Amniotic epithelial cell (primary cell): ENCODE data around the gene FAM219A.

Experiments
- DNase-seq: peaks from one replicate; pipeline ENCODE4 v3.0.0-alpha.2; 2010; ENCODE audit warnings: low read depth

The FAM219A gene, protein sequence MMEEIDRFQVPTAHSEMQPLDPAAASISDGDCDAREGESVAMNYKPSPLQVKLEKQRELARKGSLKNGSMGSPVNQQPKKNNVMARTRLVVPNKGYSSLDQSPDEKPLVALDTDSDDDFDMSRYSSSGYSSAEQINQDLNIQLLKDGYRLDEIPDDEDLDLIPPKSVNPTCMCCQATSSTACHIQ

DNA sequence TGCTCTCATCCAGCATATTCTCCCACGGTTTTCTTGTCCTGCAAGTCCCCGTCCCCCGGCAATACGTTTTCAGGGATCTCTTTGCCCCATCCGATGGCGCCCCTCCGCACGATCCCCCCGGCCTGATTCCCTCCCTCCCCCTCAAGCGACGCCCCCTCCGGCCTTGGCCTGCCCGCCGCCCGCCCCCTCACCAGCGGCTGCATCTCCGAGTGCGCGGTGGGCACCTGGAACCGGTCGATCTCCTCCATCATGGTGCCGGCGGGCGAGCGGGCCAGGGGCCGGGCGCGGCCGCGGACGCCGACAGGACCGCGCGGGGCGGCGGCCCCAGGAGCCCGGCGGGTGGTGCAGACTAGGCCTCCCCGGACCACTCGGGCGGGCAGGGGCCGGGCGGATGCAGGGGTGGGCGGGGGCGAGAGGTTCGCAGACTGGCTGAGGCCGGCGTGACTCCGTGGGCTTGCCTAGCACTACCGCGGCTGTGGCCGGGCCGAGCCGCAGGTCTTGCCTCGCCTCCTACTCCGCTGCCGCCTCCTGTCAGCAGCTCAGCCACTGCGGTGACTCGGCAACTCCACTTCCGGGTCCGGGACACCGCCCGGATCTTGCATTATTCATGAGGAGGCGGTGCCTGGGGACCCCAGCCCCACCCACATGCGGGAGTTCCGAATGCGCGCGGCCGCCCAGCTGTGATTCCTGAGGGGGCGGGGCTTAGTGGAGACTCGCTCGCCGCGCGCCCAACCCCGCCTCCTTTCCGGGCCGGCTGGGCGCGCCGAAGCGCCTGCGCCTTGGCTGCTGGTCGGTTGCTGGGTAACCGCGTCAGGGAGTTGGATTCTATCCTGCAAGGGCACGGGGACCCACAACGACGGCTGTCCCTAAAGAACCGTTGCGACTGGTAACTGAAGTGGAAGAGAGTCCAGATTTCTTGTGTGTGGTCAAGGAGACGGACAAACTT is at the start of gene FAM219A, which contains the start of gene DNAI1:
Gene FAM219A, minus strand, starts transcription at position 558 of the 946 bp plus-strand sequence. Its CDS starts 307 bp downstream, at position 251.
Gene DNAI1, plus strand, starts transcription at position 793 of the 946 bp plus-strand sequence. CDS start 201 bp downstream, outside the sequence.
- peak; percentile 97 for DNase-seq

DNA sequence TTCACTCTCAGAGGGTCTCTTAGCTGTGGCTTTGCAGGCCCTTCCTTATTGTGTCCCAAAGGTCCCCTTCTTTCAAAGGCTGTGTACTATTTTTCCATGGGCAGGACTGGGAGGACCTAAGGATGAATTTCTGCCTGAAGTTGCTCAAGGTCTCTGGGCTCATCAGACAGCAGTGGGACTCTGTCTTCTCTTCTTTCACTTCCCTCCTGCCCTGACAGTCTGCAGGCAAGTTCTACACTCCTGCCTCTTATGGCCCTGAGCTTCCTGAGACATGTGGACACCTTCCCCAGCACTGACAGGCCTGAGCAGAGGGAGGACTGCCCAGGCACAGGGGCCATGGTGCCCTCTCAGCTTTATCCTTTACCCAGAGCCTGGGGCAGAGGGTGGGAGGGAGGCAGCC is 49.6 kb upstream of the FAM219A start:
- no peak for DNase-seq

DNA sequence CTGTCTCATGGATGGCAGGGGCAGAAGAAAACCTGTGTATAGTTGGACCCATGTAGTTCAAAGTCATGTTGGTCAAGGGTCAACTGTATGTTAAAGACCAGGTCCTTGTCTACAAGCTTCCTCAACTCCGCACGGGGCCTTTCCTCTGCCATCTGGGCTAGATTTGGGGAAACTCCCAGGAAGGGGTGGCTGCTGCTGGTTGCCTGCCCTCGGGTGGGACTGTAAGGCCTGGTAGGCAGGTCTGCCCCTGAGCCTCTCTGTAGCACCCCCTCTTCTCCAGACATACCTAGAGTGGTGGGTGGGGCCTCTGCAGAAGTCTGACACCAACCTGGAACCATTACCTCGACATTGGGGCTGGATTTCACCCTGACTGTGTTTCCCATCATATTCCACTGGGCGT is 49.2 kb upstream of the FAM219A start:
- DNase-seq, result no peak

DNA sequence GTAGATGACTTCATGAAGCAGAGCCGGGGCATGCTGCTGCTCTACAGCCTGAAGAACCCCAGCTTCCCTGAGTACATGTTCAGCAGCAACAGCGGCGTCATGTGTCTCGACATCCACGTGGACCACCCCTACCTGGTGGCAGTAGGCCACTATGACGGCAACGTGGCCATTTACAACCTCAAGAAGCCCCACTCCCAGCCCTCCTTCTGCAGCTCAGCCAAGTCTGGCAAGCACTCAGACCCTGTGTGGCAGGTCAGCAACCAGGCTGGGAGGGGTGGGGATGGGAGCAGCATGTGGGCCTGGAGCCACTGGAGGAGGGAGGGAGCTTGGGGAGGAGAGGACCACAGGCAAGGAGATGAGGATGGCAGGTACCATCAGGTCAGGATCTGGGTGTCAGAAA is 48.3 kb upstream of the FAM219A start:
- no peak for DNase-seq

DNA sequence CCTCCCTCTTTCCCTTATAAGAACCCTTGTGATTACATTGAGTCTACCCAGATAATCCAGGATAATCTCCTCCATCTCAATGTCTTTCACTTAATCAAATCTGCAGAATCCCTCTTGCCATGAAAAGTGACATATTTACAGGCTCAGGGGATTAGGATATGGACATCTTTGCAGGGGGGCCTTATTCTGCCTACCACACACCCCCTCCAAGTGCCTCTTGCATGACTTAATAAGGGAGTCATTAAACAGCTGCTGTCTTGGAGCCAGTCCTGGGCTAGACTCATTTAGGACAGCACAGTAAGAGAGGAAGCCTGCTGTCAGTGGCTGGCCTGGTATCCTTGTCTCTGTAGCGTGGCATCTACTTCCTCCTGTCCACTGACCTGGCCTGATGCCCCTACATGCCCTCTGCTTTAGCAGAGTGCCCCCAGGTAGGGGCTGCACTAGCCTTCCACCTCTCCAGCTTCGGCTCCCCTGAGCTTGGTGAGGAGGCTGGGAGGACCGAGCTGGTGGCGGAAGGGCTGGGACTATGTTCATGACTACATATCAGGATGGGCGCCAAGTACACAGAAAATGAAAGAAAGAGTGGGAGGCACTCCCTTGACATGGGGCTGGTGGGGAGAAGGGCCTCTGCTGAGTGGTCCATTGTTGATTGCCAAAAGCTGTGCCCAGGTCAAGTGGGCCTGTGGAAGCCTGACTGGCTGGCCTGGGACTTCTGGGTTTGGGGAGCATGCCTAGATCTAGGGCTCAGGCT is 47.2 kb upstream of the FAM219A start:
- DNase-seq, result no peak

DNA sequence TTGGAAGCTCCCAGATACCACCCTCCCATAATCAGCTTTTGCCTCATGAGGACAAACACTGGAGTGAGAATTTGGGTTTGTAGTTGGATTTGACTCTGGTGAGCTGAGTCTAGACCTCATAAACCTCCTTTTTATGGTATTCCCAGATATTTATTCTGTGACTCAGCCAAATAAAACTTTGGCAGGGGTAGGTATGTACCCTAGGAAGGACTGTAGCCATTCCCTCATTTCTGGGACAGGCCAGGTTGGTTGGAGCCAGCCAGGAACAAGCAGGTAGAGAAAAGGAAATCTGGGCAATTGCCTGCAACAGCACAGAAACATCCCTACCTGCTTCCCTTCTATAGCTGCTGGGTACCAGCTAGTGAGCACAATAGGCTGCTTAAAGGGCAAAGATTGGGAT is 45.0 kb upstream of the FAM219A start:
- DNase-seq, result no peak

DNA sequence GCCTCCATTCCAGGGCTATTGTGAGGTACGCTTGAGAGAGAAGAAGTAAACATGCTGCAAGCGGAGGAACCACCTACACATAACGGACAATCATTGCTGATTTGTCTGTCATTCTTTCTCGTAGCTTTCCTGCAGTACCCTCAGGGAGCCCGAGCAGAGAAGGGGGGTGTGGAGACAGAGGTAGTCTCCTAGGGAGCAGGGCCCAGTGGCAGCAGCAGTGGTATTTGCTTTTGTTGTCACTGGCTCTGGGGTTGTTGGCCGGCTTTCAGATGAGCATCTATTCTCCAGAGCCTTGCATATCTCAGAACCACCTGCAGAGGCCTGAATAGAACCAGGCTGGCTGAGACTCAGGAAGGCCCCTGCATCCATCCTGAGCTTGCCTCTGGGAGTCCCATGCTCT is 44.5 kb upstream of the FAM219A start:
- no peak for DNase-seq

DNA sequence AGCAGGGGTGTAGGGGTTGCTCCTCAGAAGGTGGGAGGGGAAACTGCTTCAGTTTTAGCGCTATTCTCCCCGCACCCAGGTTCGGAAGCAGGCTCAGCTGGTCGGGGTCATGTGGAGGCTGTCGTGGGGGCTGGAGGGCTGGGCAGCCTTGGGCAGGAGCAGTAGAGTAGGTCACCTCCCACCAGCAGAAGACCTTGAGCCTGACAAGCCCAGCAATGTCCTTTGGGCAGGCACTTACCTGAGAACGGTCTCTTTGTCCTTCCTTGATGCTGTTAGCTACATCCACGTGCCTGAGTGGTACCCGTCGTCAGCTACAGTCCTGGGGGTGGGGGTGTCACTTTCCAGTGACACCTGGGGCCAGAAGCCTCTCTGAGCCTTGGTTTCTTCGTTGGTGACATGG is 44.1 kb upstream of the FAM219A start:
- DNase-seq, result no peak

DNA sequence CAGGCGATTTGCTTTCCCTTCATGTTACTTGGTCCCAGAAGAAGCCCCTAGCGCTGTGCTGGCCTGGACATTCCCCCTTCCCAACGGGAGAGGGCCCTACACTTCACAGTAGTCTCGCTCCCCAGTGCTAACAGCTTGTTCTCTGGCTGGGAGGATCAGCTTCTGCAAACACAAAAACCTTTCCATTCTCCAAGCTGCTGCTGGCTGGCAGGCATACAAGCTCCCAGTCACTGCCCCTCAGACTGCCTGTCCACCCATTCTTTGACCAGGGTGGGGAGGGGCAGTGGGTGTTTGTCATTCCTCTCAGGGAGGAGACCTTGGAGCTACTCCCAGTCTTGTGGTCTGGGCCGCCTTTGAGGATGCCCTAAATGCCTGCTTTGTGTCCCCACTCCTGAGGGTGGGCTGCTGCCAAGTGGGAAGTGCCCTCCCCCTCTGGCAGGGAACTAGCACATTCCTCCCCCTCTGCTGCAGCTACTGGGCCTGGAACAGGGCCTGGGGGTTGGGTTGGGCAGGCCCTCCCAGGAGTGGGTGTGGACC is 43.6 kb upstream of the FAM219A start:
- no peak for DNase-seq

DNA sequence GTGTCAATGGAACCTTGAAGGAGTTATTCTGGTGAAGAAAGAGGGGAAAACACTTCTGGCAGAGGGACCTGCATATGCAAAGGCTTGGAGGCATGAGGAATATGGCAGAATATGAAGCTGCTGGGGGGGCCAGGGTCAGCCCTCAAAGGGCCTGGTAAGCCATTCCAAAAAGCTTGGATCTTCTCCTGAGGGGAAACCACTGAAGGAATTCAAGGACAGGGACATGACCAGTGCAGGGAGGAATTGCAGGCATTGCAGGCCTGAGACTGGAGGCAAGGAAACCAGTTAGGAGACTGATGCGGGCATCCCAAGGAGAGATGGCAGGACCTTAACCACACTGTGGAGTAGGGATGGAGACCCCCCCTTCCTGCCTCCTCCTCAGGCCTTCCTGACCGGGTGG is 43.0 kb upstream of the FAM219A start:
- no peak for DNase-seq

DNA sequence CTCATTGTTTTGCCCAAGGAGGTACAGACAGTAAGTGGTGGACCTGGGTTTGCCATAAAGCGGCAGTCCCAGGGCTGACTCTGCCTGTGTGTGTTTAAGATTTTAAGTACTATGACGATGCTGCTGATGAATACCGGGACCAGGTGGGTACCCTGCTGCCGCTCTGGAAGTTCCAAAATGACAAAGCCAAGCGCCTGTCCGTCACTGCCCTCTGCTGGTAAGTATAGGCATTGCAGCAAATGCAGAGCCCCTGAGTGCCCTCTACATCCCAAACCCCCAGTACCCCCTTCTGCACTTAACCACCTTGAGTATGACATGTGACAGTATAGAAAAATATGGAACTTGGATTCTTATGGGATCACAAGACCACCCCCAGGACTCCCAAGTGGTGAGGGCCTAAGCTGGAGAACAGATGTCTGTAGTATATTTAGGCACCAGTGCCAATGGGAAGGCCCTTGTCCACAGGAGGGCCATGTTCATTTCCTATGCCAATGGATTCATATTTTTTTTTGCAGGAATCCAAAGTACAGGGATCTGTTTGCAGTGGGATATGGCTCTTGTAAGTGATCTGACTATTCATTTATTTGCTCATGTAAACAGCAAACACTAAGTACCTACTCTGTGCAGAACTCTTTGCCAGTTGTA is 42.4 kb upstream of the FAM219A start:
- DNase-seq, result no peak

DNA sequence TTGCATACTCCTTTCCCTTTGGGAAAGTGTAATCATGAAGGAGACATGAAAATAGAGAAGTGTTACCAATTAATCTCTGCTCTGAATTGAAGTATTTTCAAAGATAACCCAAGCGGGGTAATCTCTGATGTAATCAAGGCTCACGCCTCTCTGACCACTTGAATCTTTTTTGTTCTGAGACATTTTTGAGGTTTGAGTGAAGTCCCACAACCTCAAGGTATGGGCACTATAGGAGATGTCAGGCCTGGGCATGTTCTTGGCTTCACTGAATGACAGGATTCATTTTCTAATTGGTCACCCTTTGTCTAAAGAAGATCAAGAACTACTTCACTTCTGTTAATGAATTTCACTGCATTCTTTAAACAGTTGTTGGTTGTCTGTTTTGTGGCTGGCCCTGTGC is 40.7 kb upstream of the FAM219A start:
- DNase-seq, result no peak

DNA sequence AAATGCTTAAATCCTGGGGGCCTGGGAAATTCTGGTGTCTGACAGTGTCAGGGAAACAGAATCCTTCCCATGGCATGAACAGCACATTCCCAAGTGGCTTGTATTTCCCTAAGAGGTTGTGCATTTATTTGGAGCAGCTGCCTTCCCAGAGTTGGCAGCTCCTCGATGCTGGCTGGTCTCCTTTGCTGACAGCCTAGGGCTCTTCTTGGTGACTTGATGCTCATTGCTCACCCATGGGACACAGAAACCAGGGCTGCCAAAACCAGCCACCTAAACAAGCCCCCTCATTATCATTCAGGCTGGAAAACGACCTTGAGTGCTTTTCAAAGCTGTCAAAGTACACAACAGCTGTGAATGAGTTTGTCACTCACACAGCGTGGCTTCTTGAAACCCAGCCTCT is 40.2 kb upstream of the FAM219A start:
- no peak for DNase-seq

DNA sequence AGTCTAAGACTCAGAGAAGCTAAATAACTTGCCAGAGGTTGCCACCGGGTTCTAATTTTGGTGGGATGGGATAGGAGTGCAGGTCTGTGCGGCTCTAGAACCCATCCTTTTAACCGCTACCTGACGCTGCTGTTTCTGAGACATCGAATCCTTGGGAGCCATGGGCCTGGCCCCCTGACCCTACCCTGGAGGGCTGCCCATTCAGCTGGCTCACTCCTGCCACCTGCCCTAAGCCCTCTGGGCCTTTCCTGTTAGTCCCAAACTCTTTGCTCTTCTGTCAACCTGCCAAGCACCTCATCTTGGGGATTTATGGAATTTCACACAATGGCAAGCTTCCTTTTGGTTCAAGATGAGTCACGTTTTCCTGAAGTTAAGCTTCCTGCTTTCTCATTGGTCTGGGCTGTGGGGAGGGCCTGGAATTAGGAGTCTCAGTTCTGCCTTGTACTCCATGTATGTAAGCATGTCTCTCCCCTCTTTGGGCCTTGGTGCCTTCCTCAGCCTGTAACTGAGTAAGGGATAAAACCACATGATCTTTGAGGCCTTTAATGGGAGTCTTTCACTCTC is 37.9 kb upstream of the FAM219A start:
- DNase-seq, result no peak

DNA sequence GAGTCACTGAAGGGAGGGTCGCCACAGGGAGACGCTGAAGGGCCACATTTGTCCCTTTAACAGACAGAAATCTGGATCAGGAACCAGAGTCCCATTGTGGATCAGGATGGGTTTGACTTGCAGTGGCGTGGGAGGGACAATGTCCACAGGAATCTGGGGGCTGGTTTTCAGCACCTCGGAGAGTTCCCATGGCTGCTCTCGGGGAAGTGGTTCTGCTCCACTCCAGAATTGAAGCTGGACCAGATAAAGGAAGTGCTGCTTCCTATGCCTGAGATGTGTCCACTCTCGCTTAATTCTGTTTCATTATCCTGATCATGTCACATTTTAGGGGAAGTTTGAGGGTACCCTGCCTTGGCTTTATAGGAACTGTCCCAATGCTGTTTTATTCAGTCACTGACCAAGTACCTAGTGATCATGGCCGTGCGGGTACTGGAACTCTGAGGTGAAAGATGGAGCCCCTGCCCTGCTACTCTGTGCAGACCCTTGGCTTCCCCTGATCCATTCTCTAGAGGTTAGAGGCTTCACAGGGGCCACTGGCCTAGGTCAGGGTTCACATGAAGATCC is 35.7 kb upstream of the FAM219A start:
- DNase-seq, result peak; percentile 57

DNA sequence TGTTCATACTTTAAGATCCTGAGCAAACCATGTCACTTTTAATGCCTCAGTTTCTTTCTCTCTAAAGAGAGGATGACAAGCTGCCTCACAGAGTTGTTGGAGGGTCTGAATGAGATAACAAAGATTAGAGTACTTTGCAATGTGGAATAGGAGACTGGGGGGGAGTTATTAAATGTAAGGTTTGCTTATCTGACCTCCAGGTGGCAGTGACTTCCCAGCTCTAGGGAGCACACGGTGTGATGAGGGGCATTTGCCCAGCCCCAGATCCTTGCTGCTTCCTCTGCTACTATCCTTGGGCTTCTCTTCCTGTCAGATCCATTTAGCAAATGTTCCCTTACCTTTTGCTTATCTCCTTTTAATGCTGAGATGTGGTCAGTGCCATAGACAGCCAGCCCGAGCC is 33.7 kb upstream of the FAM219A start:
- DNase-seq, result no peak

DNA sequence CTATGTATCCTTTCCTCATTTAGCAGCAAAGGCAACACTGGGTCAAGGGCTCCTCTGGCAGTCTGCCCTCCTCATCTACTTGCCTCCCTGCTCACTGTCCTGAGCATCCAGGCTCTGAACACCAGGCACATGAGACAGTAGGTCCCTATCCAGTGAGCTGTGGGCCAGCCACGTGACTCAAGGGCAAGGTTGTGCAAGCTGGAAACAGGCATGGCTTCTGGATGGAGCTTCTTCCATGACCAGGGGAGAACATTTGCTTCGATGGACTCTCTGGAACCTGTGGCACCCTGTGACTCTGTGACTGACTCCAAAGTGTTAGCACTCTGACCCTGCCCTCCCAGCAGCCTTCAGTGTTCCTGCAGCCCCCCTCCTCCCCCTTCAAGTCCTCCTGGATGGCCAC is 33.2 kb upstream of the FAM219A start:
- DNase-seq, result no peak

DNA sequence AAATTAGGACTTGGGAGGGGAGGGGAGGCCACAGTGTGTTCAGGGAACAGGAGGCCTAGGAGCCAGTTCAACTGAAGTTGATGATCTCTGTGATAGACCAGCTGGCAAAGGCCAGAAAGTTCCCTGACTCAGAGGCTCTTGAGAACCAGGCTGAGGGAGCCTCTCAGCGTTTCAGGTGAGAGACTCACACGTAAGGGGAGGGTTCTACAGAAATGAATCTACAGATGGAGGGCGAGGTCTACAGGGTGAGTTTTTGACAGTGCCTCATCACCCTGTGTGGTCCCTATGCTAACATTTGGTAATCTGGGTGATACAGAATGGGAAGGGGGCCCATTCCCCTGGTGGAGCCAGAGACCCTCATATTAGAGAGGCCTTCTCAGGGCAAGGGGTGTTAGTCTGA is 32.4 kb upstream of the FAM219A start:
- no peak for DNase-seq

DNA sequence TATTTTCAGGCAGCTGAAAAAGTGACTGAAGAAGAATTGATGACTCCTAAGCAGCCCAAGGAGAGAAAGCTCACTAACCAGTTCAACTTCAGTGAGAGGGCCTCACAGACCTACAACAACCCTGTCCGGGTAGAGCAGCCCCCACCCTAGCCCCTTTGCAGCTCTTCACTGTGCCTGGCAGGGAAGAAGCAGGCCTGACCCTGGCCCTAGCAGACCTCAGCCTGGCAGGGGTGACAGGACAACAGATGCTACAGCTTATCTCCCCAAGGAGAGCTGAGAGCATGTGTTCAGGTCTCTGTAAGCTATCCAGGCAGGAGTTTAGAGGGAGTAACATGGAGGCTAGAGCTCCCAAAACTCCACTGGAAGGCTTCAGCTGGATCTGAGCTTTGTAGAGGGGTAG is 32.0 kb upstream of the FAM219A start:
- no peak for DNase-seq

DNA sequence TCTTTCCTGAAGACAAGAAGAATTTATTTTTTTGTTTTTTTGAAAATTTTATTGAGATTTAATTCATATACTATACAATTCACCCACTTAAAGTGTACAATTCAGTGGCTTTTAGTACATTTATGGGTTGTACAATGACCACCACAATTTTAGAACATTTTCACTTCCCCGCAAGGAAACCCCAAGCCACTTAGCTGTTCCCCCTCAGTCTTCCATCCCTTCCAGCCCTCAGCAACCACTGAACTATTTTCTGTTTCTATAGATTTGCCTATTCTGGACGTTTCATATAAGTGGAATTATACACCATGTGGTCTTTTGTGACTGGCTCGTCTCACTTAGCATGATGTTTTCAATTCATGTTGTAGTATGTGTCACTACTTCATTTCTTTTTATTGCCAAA is 28.2 kb upstream of the FAM219A start:
- DNase-seq, result no peak

DNA sequence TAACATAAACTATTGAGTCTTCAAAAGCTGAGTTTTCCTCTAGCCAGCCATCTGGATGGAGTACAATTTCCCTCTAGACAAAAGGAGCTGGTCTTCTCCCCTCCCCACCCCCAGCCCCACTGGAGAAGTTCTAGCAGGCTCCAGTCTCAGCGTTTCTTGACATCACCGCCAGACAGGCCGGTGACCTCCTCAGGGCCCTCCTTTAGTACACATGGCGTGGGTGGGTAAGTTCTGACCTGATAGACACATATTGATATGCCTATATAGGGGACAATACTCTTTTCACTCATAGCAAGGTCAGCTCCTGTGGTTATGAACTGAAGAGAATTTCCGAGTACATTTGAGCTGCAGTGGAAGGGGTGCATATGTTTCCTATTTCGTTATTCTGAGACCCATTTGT is 27.5 kb upstream of the FAM219A start:
- DNase-seq, result no peak
